GM19099 (cell line): ENCODE results near the gene TRHDE.

Experiments
- POLR2A ChIP-seq: IDR thresholded peaks from 3 replicates; pipeline ENCODE4 v1.6.1; 2011; ENCODE audit warnings: low read depth; ENCODE audit not compliant: insufficient read length; ENCODE audit errors: extremely low read depth

The TRHDE gene

DNA sequence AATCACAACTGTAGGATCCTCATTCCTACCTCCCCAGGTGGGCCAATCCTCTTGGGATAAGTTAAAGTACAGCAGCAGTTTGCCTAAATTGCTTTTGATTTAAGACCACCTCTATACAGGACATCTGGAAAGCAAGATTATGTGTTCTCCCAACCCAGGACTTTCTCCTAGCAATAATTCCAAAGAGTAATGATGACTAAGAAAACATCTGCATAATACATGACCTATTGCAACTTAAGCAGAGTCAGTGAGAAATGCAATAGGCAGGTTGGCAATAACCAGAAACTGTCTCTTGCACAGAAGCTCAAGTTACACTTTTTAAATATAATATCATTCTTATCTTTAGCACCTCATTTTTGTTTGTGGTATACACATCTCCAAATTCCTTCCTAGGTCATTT, 275.4 kb downstream of the TRHDE start:
- TF ChIP-seq POLR2A = no peak

GRCh38 chr12:72549184-72549583, 277.0 kb downstream of the TRHDE start:
- no peak for TF ChIP-seq POLR2A

- TF ChIP-seq POLR2A = no peak
These were observed 288.0 kb downstream of the TRHDE start for GRCh38 chr12:72560003-72560769.

GRCh38 chr12:72570601-72571000, 298.4 kb downstream of the TRHDE start:
- TF ChIP-seq POLR2A = no peak

GRCh38 chr12:72574138-72574537, 302.0 kb downstream of the TRHDE start:
- no peak for TF ChIP-seq POLR2A

DNA sequence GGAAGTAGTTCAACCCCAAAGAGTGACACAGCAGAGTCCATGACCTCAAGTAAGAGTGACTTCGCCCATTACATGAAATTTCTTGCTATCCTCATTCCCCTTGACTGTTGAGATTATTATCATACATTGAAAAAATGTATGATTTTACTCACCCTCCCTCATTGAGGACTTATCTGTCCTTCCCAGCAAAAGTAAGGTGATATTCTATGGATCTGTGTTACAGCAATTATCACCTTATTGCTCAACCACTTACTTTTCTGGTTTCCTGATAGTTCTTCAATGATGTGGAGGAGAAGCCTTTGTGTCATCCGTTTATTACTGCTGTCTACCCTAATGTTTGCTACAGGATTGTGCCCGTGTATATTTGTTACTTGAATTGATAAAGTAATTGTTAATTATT, 306.2 kb downstream of the TRHDE start:
- TF ChIP-seq POLR2A = no peak

GRCh38 chr12:72586456-72586855, 314.3 kb downstream of the TRHDE start:
- no peak for TF ChIP-seq POLR2A

DNA sequence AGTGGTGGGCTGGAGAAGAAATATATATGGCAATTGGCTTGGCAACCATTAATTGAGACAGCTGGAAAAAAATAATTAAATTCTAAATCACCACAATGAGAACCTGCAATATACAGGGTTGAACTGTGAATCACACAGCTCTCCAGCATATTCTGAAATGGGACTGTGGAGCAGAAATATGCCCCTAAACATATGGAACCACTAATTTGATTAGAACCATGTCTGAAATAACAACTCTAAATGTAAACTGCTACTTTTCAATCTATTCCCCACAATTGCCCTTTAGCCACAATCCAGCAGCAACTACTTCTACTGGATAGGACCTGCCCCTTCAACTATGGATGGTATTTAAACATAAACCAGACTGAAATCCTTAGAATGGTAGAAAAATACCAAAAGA, 330.4 kb downstream of the TRHDE start:
- no peak for TF ChIP-seq POLR2A

GRCh38 chr12:72605975-72606374, 333.8 kb downstream of the TRHDE start:
- no peak for TF ChIP-seq POLR2A

- no peak for TF ChIP-seq POLR2A
These were observed 338.2 kb downstream of the TRHDE start for GRCh38 chr12:72610342-72610741.

DNA sequence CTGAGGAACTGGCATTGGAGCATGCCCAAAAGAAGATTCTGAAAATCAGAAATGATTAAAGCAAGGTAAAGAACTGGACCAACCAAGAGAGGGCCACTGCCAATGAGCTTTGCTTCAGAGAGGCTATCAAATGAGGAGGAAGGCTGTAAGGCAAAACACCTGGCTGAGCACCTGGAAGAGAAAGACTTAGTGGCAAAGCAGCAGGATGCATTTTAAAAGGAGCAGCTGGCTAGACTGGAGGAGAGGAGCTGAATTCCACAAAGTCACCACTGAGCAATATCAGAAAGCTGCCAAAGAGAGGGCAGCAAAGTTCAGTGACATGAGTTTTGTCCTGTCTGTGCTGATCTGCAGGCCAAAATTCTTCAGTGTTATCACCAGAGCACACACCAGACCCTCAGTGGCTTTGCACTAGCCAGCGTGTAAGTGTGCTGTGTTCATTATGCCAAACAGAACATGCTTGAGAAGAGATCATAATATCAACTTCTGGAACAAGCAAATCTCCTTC, 338.7 kb downstream of the TRHDE start:
- TF ChIP-seq POLR2A = no peak

GRCh38 chr12:72612171-72612570, 340.0 kb downstream of the TRHDE start:
- TF ChIP-seq POLR2A = no peak

DNA sequence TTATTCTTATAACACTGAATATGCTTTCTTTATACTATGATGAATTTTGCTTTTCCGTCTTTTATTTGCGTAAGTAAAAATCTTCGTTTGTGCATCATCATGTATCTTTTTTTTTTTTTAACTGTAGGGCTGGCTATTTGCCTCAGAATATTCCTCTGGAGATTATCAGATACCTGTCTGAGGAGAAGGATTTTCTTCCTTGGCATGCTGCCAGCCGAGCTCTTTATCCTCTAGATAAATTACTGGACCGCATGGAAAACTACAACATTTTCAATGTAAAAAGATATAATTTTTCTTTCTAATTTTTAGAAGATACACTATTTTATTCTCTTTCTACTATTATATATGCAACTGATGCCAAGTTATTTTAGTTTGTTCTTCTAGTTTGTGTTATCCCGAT, 346.6 kb downstream of the TRHDE start:
- no peak for TF ChIP-seq POLR2A

GRCh38 chr12:72622556-72622955, 350.4 kb downstream of the TRHDE start:
- no peak for TF ChIP-seq POLR2A

DNA sequence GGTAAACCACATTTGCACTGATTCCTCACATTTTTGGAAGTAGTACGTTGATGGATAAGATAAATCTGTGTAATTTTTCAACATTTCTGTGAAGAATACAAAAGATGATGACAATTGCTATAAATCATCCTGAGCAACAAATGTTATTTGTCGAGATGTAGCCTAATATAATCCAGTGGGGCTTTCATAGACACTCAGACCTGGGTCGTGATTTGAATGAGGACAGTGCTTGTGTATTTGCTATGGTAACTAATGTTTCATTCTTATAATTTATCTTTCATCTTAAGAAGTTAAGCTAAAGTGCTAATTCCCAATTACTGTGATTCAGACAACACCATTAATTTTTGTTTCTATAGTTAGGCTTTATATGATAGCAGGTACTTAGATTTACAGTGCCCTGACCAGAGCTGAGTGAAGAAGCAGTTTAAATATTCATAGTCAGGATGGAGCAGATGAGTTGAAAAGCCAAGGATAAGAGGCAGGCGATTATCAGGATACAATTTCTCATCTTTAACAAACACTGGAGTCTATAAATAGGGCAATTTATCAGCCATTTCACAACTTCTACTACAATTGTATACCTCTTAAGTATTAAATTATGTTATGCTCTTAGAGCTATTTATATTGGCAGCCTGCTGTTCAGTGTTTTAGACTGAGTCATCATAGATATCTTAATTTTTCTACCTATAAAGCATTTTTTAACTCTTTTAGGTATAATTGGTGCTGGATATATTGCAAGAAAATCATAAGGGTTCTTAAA, 359.9 kb downstream of the TRHDE start:
- TF ChIP-seq POLR2A = no peak

GRCh38 chr12:72642706-72643105, 370.5 kb downstream of the TRHDE start:
- no peak for TF ChIP-seq POLR2A
